ENCODE results near the gene KRTAP10-3.

Gene KRTAP10-3

DNA sequence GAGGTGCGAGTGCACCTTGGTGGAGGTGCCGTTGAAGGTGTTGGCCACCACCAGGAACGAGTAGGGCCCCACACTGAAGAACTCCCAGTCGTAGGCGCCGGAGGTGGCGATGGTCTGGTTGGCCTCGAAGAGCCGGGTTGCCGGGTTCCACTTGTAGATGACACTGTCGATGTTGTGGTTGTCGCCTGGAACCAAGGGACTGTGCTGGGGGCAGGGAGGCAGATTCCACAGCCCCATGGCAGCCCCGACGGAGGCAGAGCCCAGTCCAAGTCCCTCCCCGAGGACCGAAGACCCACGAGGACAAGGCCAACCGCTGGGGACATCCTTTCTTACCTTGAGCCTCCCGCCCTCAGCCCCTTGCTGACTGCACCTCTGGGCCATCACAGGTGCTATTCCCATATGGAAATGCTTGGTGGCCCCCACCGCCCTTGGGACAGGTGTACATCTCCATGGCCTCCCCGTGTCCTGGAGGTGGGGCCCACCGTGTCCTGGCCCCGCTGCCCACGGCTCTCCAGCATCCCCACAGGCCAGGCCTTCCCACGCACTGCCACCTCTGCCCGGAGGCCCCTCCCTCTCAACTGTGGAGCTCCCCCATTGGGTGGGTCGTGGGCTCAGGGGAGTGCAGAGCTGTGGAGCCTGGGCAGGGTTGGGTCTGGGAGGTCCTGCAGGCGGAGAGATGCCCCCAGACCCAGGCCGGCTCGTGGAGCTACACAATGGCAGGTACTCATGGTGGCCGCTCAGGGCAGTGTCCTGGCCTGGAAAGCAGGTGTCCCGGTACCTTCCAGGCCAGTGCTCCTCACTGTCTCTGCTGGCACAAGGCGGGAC is 36.5 kb downstream of the KRTAP10-3 start:
- H3K27ac ChIP-seq, result no peak overlapping the region
- ChIA-PET CTCF (no interaction called here), POLR2A (ENCODE audit: low non-redundant PET) (no interaction called here)
- no peak for TF ChIP-seq CTCF (conservative IDR thresholded peaks at IDR 0.05; ENCODE audit: low read depth)
- DNase-seq (ENCODE audit: low spot score), result no peak

- POLR2A ChIA-PET (ENCODE audit: low non-redundant PET), result no interaction called here
- CTCF ChIA-PET, result no interaction called here
- TF ChIP-seq CTCF (conservative IDR thresholded peaks at IDR 0.05; ENCODE audit: low read depth), result no peak
- no peak overlapping the region for H3K27ac ChIP-seq
- no peak for DNase-seq (ENCODE audit: low spot score)
These were observed 37.2 kb downstream of the KRTAP10-3 start for GRCh38 chr21:44521301-44521927.

DNA sequence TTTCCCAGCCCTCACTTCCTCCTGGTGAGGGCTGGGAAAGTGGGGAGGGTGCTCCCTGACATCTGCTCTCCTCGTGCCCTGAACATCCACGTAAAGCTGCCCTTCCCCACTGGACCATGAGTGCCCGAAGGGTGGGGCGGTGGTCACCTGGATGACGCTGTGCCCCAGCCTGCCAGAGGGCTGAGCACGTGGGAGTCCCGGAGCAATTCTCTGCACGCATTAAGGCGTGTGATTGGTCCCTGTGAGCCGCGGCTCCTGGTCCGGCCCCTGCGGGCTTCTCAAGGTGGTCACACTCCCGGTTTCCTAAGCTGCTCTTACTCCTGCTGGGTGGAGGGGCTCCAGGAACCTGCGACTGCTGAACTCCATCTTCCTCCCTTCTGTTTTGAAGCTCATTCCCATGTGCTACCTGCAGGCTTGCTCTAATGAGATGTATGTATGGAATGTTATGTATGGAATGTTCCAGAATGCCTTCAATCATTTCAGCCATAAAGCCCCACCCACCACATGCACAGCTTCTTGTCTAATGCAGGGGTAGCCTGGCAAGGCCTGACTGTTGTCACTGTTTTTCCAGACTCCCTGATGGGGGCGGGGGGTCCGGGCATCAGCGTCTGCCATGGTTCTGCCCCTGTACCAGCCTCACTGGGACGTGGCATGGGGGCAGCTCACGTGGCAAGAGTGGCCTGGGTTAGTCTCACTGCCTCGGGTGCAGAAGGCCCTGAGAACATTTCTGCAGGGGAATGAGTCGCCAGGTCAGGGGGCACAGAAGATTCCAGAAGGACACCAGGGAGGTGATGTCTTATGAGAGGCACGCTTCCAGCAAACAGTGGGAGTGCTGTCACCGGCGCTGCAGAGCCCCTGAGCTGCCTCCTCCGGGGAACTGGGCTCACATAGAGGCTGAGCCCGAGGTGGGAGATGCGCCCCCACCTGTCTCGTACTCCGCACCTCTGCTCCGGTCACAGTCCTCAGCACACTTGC is 38.0 kb downstream of the KRTAP10-3 start:
- POLR2A ChIA-PET (ENCODE audit: low non-redundant PET), result no interaction called here
- no peak for DNase-seq (ENCODE audit: low spot score)
- CTCF ChIA-PET, result interaction anchor here (0.5 kb wide), 1 partner anchor 110 kb away, joined by 5 read pairs; no protein-coding TSS in a partner anchor

GRCh38 chr21:44519346-44520325 is 39.0 kb downstream of the KRTAP10-3 start:
- no peak for TF ChIP-seq CTCF (conservative IDR thresholded peaks at IDR 0.05; ENCODE audit: low read depth)
- DNase-seq (ENCODE audit: low spot score), result no peak
- ChIA-PET CTCF (no interaction called here), POLR2A (ENCODE audit: low non-redundant PET) (no interaction called here)
- H3K27ac ChIP-seq, result no peak overlapping the region

More for the DNA sequence above, 38.0 kb downstream of the KRTAP10-3 start:
- TF ChIP-seq CTCF (conservative IDR thresholded peaks at IDR 0.05; ENCODE audit: low read depth), result no peak
- no peak overlapping the region for H3K27ac ChIP-seq

GRCh38 chr21:44518686-44519085 is 39.9 kb downstream of the KRTAP10-3 start:
- ChIA-PET CTCF (no interaction called here), POLR2A (ENCODE audit: low non-redundant PET) (no interaction called here)
- H3K27ac ChIP-seq, result no peak overlapping the region
- TF ChIP-seq CTCF (conservative IDR thresholded peaks at IDR 0.05; ENCODE audit: low read depth), result no peak
- DNase-seq (ENCODE audit: low spot score), result no peak

Data from RWPE1 (cell line).